Measurements from ENCODE around the gene IL10RB. TPM values are rescaled to one million over a fixed set of nuclear protein-coding genes. Genes with fewer than 3 reads are reported as not detected.

The IL10RB gene
- total and polyA plus RNA-seq, 9 donors, result 18.1 to 31.7 (median 24.8) TPM

DNA sequence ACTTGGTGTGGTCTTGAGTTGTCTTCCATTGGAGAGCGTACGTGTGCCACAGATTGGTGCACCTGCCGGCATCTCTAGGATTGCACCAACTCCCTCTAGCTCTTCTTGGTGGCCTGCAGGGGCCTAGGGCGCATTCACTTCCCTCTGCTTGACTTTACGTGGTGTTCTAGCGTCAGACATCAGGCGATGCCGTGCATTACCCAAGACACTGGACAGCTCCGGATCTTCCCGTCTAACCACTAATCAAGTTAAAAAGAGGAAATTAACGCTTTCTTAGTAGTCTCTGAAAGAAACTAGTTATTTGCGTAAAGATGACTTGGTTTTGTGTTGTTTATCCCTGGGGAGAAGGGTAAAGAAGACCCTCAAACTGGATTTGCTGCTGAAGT, 510 bp upstream of the IL10RB start:
- Histone ChIP-seq H3K27ac (no peak overlapping the region), H3K36me3 (no peaks in the 10 kb centered on the region), H3K4me3 (peak overlapping the region; percentile 93), H3K27me3 (no peaks in the 10 kb centered on the region), H3K9me3 (no peaks in the 10 kb centered on the region), H3K4me1 (ENCODE audit: insufficient read depth) (peaks cover 2% of the 10 kb centered on the region)
- no peak for DNase-seq
- intact Hi-C loops (cut with DNase I), result no loop called here
- 20 to 29% (median 24%) methylated on average over 12 of the region's 12 CpGs for WGBS, 3 donors
- TF ChIP-seq EP300 (IDR thresholded peaks at IDR 0.05) (no peak), POLR2A (IDR thresholded peaks at IDR 0.05) (no peak)
- TF ChIP-seq, protein P1, sequence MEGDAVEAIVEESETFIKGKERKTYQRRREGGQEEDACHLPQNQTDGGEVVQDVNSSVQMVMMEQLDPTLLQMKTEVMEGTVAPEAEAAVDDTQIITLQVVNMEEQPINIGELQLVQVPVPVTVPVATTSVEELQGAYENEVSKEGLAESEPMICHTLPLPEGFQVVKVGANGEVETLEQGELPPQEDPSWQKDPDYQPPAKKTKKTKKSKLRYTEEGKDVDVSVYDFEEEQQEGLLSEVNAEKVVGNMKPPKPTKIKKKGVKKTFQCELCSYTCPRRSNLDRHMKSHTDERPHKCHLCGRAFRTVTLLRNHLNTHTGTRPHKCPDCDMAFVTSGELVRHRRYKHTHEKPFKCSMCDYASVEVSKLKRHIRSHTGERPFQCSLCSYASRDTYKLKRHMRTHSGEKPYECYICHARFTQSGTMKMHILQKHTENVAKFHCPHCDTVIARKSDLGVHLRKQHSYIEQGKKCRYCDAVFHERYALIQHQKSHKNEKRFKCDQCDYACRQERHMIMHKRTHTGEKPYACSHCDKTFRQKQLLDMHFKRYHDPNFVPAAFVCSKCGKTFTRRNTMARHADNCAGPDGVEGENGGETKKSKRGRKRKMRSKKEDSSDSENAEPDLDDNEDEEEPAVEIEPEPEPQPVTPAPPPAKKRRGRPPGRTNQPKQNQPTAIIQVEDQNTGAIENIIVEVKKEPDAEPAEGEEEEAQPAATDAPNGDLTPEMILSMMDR (IDR thresholded peaks at IDR 0.05), result no peak

DNA sequence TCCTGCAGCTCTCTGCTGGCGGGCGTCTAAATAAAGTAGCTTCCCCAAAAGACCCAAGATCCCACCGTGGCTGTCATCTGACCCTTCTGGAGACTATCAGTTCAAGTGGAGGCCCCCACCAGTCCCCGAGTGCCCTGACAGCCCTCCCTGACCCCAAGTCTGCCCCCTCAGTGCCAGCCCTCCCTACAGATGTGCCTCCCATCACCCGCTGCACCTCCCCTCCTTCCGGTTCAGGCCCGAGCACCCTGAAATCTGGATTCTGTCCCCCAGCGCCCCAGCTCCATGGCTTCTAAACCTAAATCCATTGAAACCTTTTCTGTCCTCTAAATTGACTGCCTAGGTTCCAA, 595 bp downstream of the IL10RB start:
- TF ChIP-seq, protein P1 (IDR thresholded peaks at IDR 0.05), result no peak
- TF ChIP-seq EP300 (IDR thresholded peaks at IDR 0.05), result no peak
- no peak for TF ChIP-seq POLR2A (IDR thresholded peaks at IDR 0.05)
- Histone ChIP-seq H3K9me3 (no peaks in the 10 kb centered on the region), H3K36me3 (no peaks in the 10 kb centered on the region), H3K27ac (peak overlapping the region; percentile 24 to 70), H3K27me3 (no peaks in the 10 kb centered on the region), H3K4me3 (peak overlapping the region; percentile 93), H3K4me1 (ENCODE audit: insufficient read depth) (peaks cover 2% of the 10 kb centered on the region)
- intact Hi-C loops (cut with DNase I), result no loop called here
- DNase-seq, result peak in 1 of 5 donors; percentile 35
- 2 to 8% (median 3%) methylated on average over 8 of the region's 8 CpGs for WGBS, 3 donors

DNA sequence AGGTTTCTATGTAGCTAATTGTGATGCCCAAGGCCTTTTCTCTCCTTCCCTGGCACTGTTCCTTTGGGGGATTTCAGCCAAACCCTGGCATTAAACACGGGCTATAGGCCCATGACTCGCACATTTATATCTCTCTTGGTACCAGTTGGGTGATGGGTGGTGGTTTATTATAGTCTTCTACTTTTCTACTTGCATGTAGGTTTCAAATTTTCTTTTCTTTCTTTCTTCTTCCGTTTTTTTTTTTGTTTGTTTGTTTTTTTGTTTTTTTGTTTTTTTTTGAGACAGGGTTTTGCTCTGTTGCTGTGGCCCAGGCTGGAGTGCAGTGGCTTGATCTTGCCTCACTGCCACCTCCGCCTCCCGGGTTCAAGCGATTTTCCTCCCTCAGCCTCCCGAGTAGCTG, 1.1 kb downstream of the IL10RB start:
- Histone ChIP-seq H3K36me3 (no peaks in the 10 kb centered on the region), H3K4me1 (ENCODE audit: insufficient read depth) (peaks cover 2% of the 10 kb centered on the region), H3K27ac (peak overlapping the region in 1 of 2 donors; percentile 70), H3K9me3 (no peaks in the 10 kb centered on the region), H3K27me3 (no peaks in the 10 kb centered on the region), H3K4me3 (peak overlapping the region; percentile 93)
- 75 to 84% (median 79%) methylated on average over 7 of the region's 7 CpGs for WGBS, 3 donors
- no peak for TF ChIP-seq POLR2A (IDR thresholded peaks at IDR 0.05)
- TF ChIP-seq EP300 (IDR thresholded peaks at IDR 0.05), result no peak
- TF ChIP-seq, protein P1 (IDR thresholded peaks at IDR 0.05), result no peak
- intact Hi-C loops (cut with DNase I), result no loop called here
- DNase-seq, result no peak

DNA sequence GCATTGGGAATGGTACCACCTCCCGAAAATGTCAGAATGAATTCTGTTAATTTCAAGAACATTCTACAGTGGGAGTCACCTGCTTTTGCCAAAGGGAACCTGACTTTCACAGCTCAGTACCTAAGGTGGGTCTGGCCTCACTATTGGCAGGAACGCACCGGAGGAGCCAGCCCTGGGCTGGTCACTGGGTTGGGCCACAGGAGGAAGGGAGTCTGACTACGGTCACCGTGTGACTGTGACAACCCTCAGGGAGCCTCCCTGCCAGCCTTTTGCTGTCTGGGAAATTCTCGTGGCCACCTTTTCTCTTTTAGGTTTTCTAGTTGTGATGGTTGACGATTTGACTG, 2.2 kb downstream of the IL10RB start:
- Histone ChIP-seq H3K27me3 (no peaks in the 10 kb centered on the region), H3K4me3 (no peak overlapping the region), H3K9me3 (no peaks in the 10 kb centered on the region), H3K4me1 (ENCODE audit: insufficient read depth) (peaks cover 2% of the 10 kb centered on the region), H3K27ac (no peak overlapping the region), H3K36me3 (no peaks in the 10 kb centered on the region)
- no peak for DNase-seq
- intact Hi-C loops (cut with DNase I), result no loop called here
- WGBS, 3 donors, result 90 to 92% (median 91%) methylated on average over 7 of the region's 7 CpGs
- no peak for TF ChIP-seq POLR2A (IDR thresholded peaks at IDR 0.05)
- no peak for TF ChIP-seq EP300 (IDR thresholded peaks at IDR 0.05)
- TF ChIP-seq, protein P1 (IDR thresholded peaks at IDR 0.05), result no peak

All from ovary (tissue), 9 donors.